HG02571 (cell line): ENCODE measurements around the gene ZNF597.

Experiments
- ATAC-seq: cut with Tn5 transposase; IDR thresholded peaks from one replicate; pipeline ENCODE4 v1.9.1; 2021; ENCODE audit warnings: mild to moderate bottlenecking, moderate library complexity; ENCODE audit not compliant: unreplicated experiment

Gene ZNF597, protein sequence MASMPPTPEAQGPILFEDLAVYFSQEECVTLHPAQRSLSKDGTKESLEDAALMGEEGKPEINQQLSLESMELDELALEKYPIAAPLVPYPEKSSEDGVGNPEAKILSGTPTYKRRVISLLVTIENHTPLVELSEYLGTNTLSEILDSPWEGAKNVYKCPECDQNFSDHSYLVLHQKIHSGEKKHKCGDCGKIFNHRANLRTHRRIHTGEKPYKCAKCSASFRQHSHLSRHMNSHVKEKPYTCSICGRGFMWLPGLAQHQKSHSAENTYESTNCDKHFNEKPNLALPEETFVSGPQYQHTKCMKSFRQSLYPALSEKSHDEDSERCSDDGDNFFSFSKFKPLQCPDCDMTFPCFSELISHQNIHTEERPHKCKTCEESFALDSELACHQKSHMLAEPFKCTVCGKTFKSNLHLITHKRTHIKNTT

DNA sequence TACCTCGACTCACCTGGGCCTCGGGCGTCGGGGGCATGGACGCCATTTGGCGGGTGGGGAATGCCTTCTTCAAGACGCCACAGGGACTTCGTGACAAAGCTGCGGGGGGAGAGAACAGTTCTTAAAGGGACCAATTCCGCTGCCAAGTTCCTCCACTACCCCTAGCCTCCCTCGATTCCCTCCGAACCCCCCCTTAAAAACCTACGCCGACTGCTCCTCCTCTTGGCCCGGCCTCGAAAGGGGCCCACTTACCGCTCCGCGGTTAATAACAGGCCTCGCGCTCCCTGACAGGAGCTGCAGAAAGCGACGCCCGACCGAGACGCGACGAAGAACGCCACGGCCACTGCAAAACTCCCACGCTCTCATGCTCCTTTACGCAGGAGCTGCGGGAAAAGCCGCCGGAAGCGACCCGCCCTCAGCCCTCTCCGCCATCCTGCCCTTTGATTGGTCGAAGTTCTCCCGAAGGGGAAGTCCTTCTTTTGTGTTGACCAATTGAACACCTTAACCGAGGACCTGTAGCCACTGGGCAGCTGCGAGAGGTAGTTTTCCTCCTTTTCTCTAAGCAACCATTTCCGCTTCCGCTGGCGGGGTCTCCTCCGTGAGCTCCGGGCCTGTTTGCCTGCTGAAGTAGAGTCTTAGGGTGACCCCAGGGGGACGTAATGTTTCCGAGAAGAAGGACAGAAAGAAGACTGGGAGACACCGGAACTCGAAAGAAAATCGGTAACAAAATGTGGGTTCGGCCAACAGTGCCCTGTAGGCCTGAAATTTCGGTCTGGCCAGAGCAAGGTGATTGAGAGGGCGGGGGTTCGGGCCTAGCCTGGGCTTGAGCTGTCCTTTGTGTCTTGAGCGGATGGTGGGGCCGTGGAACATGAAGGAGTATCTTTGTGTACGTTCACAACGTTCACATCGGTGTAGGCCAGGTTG is at the start of gene ZNF597, which contains the start of gene NAA60:
TSS of gene ZNF597 (minus strand) at position 397 of the 924 bp plus-strand sequence. CDS start at position 46, 351 bp downstream.
TSS of gene NAA60 (plus strand) at position 573 of the 924 bp plus-strand sequence. CDS start 32,548 bp downstream, outside the sequence.
- peak; percentile 80 for ATAC-seq

DNA sequence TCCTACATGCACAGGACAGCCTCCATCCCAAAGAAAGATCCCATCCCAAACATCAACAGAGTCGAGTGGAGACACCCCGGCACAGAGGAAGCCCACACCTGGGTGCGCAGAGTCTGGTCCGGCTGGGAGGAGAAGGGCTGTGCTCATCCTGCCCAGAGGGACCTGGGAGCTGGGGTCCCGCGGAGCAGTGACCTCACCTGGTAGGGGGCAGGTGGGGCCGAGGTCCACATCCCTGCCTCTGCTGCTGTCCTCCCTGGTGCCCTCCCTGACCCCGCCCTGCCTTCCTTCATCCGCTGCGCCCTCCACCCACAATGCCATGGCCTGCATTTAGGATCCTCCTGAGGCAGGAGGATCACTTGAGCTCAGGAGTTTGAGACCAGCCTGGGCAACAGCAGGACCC is 49.1 kb upstream of the ZNF597 start:
- no peak for ATAC-seq

DNA sequence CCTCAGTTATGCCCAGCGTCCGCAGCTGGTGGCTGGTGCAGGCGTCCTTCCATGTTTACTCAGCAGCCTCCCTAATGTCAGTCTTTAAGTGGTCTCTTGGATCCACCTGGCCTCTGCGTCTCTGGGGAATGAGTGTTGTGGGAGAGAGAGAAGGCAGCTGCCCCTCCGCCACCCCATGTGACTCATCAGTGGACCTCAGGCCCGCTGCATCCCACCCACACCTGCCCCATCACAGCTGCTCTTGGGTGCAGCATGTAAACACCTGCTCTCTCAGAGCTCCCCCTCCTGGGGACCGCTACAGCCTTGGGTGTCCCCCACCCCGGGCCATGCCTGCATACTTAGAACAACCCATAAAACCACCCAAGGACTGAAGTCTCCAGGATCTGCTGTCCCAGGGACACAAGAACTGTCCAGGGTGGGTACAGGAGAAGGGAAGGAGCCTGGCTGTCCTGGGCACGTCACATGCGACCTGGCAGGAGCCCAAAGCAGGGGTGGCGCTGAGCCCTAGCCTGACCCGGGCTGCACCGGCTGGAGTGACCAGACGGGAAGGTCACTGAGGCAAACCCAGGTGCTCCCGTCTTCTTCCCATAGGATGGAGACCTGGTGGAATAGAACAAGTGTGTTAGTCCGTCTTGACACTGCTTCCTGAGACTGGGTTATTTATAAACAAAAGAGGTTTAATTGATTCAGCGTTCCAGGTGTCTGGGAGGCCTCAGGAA is 47.8 kb upstream of the ZNF597 start:
- ATAC-seq: no peak

DNA sequence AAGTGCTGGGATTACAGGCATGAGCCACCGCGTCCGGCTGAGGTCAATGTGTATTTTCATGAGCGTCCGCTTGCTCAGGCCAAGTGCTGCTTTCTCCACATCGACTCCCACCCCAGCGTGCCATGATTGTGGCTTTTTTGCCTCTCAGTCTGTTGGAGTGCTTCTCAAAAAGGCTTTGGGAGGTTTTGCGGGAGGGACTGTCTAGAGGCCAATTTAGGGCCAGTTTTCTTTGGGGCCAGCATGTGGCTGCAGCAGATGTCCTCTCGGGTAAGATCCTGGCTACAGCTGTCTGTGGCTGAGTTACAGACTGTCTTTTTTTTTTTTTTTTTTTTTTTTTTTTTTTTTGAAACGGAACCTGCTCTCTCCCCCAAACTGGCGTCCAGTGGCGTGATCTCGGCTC is 45.5 kb upstream of the ZNF597 start:
- no peak for ATAC-seq

DNA sequence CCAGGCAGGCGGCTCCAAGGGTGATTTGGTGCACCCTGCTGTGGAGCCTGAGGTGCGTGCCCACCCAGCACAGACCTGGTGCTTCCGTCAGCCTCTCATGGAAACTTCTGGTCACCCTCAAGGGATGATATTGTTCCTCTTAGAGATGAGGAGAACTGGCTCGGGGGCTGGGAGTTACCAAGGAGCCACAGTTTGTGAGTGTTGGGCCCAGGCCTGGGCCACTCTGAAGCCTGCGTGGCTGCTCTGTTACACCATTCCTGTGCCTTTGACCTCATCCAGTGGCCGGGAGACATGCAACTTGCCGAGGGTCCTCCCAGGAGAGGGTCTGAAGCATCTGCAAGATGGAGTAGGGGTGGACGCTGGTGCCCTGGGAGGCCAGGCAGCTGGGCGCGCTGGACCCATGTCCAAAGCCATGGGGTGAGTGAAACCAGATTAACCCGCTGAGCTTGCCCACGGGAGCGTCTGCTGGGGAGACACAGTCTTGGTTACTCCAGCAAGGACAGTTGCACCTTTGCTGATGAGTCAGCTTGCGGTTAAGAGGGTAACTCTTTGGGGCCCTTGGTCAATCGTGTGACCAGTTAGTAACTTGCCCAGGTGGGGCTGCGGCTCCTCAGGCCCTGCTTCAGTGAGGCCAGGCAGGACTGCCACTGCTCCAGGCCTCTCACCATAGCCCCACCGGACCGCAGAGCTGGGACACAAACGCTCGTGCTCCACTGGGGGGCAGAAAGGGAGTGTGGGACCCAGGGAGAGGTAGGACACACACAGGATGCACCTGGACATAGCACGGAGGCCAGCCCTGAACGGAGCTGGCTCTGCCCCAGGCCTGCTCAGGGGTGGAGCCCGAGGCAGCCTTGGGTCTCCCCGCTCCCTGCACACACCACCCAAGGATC is 44.5 kb upstream of the ZNF597 start:
- ATAC-seq: no peak

DNA sequence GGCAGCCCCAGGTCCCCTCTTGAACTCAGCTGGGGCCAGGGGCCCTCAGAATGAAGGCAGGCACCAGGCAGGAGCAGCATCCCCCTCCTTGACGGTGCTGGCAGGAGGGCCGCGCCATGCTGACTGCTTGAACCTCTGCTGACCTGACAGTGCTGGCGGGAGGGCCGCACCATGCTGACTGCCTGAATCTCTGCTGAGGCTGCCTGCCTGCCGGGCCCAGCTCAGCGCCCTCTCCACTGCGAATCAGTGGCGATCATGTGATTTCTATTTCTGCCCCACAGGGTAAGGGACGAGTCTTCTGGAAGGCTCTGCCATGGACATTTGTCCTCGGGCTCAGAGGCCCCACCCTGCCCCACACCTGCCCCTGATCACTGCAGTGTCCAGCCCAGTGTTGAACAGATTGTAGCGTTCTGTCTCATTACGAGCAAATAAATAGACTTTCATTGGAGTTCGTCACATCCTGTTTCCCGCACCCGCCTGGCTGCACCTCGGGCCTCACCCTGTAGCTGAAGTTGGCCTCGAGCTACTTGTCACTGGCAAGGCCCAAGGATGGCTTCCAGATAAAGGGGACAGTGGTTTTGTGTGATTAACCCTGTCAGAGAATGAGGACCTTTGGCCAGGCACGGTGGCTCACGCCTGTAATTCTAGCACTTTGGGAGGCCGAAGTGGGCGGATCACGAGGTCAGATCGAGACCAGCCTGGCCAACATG is 43.4 kb upstream of the ZNF597 start:
- no peak for ATAC-seq

DNA sequence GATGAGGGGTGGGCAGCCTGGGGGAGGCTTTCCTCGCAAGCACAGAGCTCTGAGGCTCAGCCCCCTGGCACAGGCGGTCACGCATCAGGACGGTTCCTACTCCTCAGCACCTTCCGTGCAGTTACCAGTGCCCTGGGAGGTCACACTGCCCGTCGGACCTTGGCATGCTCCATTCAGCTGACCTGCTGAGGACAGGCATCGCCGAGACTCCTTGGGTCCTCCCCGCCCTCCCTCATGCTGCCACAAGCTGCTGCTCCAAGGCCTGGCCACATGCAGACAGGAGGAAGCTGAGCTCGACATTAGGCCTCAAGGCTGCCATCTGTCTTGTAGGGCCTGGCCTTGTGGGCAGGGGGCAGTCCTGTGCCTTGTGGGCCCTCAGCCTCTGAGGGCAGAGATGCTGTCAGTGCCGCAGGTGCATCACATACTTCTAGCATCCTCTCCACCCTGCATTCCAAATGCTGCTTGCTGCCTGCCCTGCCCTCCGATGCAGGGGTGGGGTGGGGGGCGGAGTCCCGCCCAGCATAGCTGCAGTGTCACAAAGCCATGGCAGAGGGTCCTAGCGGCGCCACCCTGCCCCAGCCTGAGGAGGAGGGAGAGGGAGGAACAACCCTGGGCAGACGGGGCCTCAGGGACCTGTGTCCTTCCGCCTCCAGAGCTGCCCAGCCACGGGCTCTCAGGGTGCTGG is 42.7 kb upstream of the ZNF597 start:
- ATAC-seq: no peak

DNA sequence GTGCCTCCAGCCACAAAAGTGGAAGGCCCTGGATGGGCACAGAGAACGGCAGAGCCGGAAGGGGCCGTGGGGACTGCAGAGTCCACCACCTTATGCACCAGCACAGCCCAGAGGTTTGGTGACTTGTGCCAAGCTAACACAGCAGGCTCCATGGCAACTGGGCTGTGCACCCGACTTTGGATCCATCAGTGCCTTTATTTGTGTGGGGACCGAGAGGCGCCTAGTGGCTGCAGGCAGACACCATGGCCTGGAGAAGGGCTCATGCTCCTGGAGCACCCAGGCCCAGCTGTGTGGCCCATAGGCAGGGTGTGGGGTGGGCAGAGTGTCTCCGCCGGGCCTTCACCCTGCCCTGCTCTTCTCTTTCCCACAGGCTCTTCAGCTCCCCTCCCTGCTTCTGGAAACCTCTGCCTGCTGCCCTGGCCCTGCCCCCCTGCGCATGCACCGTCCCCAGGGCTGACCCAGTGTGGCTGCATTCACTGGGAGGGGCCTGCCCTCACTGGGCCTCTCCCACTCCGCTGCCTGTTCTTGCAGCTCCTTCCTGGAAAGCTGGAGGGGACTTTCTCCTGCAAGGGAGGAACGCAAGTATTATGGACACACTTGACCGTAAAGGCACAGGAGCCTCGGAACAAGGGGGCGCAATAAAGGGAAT is 41.9 kb upstream of the ZNF597 start:
- ATAC-seq: no peak

DNA sequence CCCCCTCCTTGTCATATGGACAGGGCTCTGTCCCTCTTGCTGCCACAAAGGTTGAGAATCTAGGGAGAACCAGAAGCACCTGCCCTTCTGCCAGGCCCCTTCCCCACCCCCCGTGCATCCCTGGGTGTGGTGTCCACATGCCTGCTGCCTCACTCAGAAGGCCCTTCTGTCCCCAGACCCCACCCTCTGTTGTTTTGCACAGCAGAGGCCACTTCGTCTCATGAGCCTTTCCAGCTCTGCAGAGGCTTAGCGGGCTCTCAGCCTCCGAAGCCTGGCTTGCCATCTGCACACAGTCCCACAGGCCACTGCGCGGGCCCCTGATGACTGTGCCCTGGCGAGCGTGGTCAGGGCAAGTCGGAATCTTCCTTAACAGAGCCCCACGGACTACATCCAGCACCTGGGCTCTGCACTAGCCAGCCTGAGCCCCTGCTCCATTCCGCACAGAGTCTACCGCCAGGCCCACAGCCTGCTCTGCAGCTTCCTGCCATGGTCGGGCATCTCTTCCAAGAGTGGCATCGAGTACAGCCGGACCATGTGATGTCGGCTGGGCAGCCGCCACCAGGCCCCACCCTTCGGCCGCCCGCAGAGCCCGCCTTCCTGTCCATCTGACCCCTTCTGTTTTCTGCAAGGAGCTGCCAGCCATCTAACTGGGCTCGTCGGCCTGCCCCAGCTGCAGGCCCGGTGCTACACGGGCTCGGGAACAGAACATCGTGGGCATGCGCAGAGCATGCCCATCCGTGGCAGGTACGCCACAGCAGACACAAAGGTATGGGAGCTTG is 41.2 kb upstream of the ZNF597 start:
- no peak for ATAC-seq

DNA sequence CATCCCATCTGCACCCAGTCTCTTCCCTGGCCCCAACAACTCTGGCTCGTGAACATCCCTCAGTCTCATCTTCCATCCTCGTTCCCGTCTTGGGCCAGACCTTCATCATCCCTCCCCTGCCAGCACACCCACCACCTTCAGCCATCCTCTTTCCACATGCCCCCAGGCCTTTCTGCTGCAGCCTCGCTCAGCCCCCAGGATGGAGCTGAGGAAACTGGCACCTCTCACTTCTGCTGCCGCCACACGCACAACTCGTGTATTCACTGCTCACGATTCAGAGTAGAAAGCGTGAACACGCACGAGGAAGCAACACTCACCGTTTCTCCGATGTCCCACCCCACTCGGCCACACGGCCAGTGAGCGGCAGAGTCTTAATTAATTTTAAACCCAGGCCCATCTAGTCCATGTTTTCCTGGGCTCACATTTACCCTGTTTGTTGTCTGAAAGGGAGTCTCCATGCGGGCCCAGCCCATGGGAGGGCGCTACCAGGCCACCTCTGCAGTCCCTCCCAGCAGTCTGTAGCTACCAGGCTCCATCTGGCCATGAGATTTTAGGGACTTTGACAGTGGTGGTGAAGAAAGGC is 39.4 kb upstream of the ZNF597 start:
- no peak for ATAC-seq

DNA sequence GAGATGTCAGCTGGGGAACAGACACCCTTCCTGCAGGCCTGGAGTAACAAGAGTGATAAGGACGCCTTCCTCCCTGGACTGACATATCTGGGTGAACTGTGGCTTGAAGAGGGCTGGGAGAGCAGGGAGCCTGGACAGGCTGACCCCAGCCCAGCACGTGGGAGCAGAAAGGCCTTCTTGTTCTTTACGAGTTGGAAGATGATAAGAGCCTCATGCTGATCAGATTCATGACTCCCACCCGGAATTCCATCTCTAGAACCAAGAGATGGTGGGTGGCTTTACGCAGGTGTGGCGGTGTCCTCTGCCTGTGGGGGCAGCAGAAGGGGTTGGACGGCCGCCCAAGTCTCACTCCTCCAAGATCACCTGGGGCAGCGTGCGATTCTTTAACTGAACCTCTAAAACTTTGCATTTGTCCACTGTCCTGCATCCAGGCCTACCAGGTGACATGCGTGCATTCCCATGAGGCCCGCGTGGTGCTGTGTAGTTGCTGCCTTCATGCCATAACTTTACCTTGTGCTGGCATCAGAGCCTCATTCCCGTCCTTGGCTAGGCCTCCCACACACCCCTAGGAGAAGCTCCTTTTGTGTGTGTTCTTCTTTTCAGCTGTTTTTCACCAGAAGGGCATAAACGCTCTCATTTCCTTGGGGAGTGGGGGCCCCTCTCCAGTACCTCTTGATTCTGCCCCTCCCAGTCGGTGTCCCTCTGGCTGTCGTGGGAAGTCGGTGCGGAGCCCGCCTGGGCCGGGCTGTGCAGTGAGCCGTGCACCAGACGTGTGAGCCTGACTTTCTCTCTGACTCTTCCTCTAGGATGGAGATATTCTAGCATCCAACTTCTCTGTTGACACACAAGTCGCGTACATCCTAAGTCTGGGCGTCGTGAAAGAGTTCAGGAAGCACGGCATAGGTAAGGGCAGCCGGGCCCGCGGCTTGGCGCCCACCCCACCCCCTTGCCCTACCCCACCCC is 38.7 kb upstream of the ZNF597 start:
- no peak for ATAC-seq

DNA sequence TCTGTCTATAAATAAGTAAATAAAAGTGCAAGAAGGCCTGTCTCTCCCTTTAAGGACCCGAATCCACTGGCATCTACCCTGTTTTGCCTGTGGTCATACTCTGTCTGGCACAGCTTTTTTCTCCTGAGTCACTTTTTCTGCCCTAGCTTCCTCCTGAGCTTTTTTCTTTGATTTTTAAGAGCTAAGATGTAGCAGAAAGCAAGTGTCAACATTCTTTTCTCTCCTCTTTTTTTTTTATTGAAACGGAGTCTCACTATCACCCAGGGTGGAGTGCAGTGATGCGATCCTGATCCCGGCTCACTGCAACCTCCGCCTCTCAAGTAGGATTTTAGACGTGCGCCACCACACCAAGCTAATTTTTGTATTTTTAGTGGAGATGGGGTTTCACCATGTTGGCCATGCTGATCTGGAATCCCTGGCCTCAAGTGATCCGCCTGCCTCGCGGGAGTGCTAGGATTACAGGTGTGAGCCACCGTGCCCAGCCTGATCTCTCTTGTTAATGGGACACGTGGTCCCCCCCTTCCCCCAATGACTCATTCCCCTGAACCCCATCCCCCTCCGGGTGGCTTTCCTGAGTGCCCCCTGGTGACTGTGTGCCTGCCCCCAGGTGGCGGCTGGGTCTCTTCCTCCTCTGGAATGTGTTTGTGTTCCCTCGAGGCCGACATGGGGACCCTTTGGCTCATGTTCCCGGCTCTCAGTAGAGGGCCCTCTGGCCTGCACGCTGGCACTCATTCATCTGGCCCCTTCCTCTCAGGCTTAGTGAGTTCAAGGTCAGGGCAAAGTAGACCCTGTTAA is 37.8 kb upstream of the ZNF597 start:
- no peak for ATAC-seq

DNA sequence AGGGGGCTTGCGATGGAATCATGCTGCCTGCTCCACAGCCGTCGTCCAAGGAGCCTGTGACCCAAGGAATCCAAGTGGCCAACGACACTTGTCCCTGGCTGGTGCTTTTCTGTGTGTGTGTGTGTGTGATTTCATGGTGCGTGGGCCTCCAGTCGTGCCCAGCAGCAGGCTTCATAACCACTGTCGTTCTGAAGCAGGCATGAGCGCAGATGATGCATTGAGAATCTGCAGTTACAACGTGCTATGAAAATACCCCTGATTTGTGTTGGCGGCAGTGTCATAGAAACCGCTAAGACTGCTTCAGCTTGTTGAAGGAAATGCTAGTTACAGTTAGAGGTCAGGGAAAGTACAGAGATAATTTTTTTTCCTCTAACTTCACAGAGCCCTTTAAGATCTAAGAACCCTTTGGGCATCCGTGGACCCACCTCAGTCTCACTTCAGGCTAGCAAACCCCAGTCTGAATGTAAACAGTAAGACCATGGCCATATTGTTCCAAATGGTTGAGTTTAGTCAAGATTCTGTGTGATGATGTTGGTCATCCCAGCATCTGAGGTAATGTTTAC is 36.4 kb upstream of the ZNF597 start:
- no peak for ATAC-seq

DNA sequence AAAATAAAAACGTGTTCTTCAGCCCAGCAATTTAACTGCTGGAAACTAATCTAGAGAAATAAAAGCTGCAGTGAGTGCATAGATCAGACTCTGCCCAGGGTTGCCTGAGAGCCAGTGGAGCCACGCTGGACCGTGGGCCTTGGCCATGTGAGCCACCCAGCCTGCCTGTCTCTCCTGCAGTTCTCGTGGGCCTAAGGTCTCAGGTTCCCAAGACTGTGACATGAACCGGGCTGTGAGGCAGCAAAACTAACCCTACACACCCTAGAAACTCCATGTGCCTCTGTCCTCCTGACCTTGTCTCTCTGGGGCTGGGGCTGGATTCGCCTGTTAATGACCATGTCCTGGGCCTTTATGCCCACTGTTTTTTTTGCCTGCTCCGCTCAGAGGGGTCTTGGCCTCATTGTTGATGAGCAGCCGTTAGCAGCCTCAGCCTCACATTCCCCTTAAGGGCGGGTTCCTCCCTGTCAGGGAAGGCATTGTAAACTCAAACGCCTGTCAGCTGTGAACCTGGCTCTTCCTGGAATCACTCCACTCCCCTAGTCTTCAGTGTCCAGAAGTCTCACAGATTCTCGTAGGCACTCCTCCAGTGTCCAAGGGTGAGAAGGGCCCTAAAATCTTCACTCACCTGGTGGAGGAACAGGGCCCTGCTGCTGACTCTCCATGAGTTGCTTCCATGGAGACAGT is 35.1 kb upstream of the ZNF597 start:
- no peak for ATAC-seq
